ENCODE measurements around the gene PKIB.

GRCh38 chr6:122734529-122735395 lies 124.6 kb downstream of the PKIB start:
- TF ChIP-seq POLR2A (IDR thresholded peaks at IDR 0.05; ENCODE audit: low read length) = no peak
- TF ChIP-seq GATA1 (IDR thresholded peaks at IDR 0.05; ENCODE audit: low read depth, low read length) = no peak

All from erythroblast (primary cell).